Measurements from ENCODE around the gene ZFPM1.
"Not testable (repeated sequence)": the region's sequence is repeated elsewhere in the genome, so short reads cannot be mapped to it uniquely, and the experiment has no call there.

ZFPM1 gene

DNA sequence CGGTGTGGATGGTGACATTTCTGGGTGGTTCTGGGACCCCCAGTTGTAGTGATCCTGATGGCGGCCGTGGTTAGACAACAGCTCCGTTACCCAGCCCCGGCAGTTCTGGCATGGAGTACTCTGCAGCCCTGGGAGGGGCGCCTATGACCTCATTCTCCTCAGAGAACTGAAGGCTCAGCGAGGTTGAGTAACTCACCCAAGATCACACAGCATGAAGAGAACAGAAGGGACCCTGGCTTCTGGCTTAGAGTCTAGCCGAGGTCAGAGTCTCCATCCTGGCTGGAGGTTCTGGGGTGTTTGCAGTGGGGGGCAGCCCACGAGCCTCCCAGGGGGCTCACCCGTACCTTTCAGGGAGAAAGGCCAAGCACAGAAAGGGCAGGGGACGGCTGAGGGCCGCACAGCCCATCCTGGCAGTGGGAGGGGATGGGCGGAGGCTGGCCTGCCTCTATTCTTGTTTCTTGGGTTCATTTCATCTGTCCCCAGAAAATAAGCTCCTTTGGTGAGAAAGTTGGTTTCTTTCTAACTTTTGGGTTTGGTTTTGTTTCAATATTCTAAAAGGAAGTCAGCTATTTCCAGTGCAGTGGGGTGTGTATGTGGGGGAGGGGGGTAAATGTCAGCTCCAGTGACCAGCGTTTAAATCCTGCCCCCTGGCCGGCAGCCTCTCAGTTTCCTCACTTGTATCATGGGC is 13.2 kb downstream of the ZFPM1 start:
- DNase-seq (ENCODE audit: insufficient read length, low spot score) (no peak), FAIRE-seq (no peak)
- no peak for TF ChIP-seq POLR2A (IDR thresholded peaks at IDR 0.05; ENCODE audit: low read depth, low read length)

DNA sequence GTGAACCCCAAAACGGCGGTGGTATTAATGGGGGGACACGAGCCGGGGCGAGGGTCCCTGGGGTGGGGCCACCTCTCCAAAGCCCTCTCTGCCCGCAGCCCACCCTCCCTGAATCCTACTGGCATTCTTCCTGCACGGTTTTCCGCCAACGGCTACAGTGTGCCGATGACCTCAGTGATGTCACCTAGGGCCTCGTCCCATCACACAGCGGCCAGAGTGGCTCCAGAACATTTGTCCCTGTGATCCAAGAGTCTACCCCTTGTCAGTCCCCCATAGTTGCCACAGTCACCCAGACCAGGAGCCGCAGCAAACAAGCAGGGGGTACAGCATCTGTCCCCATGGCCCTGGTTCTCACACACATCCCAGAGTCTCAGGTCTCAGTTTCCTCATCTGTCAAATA is 13.9 kb downstream of the ZFPM1 start:
- DNase-seq (ENCODE audit: insufficient read length, low spot score), result no peak
- TF ChIP-seq POLR2A (IDR thresholded peaks at IDR 0.05; ENCODE audit: low read depth, low read length), result no peak
- FAIRE-seq, result no peak

DNA sequence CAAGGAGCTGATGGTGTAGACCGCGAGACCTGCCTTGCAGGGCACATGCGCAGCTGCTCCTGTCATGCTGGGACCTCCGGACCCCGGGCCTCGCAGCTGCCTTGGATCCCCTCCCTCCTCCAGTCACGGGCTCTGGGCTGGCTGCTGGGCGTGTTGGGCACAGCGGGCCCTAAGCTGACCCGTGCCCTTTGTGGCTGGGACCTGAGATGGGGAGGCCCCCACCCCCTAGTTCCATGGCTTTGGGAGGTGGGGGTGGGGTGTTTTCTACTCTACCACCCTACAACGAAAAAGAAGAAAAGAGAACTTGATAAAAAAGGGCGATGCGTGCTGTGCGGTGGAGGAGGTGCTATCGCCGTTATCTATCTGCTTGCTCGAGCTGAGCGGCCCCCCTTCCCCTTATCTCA is 14.5 kb downstream of the ZFPM1 start:
- TF ChIP-seq POLR2A (IDR thresholded peaks at IDR 0.05; ENCODE audit: low read depth, low read length), result no peak
- FAIRE-seq (no peak), DNase-seq (ENCODE audit: insufficient read length, low spot score) (no peak)

DNA sequence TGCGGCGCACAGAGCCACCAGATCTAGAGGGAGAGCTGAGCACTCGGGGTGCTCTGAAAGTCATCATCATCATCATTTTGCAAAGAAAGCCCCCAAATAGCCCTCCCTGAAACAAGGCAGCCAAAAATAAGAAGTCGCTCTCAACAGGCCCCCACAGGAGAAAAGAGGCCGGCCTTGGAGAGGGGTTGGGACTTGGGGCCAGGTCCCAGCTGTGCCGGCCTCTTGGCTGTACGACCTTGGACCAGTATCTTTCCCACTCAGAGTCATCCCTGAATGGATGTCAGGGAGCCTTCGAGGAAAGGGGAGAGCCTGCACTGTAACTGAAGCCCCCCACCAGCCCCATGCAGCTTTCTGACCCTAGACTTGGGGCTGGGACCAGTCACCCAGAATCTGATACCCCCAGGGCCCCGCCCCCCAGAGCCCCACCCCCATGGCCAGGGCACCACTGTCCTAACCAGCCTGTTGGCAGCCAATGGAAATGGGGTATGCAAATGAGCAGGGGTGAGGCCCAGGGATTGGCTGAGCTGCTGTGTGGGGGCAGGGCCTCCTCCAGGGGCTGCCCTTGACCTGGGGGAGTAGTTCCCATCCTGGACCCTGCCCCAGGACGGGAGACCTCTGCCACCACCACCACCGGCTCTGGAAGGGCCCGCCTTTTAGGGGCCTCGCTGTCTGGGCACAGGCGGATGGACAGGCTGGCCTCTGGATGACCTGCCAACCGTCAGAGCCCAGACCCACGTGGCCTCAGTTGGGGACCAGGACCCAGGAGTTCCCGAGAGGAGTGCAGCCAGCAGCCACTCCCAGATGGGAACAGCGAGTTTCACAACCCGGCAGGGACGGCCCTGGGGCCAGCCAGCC is 15.4 kb downstream of the ZFPM1 start:
- no peak for FAIRE-seq

DNA sequence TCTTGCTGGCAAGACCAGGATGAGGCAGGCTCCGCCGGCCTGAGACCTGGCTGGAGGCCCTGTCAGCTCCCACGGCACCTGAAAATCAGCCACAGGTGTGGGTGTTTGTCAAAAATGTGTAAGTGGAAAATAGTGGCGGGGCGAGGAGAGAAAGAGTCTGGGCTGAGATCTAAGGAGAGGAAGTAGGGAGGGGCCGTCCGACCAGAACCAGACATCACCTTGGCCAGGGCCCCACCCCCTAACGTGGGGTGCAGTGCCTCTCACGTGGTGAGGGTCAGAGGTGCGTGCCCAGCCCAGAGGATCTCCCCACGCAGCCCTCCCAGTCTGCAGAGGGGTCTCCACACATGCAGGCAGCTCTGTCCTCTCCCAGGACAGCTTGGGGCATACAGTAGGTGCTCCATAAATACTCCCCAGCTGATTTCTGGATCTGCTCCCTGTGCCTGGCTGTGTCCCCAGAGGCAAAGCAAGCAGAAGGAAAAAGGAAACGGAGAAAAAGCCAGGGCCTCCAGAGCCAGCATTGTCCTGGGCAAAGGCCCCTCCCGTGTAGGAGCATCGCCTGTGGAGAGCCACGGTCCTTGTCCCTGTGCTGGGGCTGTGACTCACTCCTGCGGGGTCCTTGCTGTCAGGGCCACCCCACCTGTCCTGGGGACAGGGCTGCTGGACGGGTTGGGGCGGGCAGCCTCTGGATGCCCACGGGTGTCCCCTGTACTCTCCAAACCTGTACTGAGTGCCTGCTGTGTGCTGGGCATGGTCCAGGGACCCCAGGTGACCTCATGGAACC is 16.7 kb downstream of the ZFPM1 start:
- FAIRE-seq (no peak), DNase-seq (ENCODE audit: insufficient read length, low spot score) (no peak)
- no peak for TF ChIP-seq POLR2A (IDR thresholded peaks at IDR 0.05; ENCODE audit: low read depth, low read length)

More for the DNA sequence above, 15.4 kb downstream of the ZFPM1 start:
- no peak for TF ChIP-seq POLR2A (IDR thresholded peaks at IDR 0.05; ENCODE audit: low read depth, low read length)
- peak; percentile 92 for DNase-seq (ENCODE audit: insufficient read length, low spot score)

DNA sequence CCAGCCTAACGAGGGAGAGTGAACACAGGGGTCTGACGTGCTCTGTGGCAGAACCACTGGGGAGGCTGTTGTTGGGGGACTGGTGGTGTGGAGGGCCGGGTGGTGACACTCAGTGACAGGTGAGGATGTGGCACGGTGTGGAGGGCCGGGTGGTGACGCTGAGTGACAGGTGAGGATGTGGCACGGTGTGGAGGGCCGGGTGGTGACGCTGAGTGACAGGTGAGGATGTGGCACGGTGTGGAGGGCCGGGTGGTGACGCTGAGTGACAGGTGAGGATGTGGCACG is 17.3 kb downstream of the ZFPM1 start:
- DNase-seq (ENCODE audit: insufficient read length, low spot score); FAIRE-seq: not testable (repeated sequence)

DNA sequence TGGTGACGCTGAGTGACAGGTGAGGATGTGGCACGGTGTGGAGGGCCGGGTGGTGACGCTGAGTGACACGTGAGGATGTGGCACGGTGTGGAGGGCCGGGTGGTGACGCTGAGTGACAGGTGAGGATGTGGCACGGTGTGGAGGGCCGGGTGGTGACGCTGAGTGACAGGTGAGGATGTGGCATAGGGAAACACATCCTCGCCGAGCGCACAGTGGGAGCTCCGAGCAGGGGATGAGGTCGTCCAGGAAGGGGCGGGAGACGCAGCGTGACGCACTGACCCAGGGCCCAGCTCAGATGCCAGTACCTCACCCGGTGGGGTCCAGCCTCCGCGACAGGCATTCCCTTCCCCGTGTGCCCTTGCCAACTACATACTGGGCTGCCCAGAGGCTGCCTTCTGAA is 17.6 kb downstream of the ZFPM1 start:
- FAIRE-seq; DNase-seq (ENCODE audit: insufficient read length, low spot score): not testable (repeated sequence)

DNA sequence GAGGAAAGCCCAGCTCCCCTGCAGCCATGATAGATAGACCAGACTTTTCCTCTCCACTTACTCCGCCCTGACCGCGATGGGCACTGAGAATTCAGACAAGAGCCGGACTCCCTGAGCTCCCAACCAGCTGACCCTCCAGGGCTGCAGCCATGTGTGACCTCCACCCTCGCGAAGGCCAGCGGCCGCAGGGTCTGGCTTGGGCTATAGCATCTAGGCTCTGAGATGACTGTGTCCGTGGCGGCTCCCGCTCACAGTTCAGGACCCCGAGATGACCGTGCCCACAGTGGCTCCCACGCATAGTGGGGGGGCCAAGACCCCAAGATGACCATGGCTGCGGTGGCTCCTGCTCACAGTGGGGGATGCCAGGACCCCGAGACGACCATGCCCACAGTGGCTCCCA is 18.0 kb downstream of the ZFPM1 start:
- FAIRE-seq (no peak), DNase-seq (ENCODE audit: insufficient read length, low spot score) (no peak)
- TF ChIP-seq POLR2A (IDR thresholded peaks at IDR 0.05; ENCODE audit: low read depth, low read length), result no peak

DNA sequence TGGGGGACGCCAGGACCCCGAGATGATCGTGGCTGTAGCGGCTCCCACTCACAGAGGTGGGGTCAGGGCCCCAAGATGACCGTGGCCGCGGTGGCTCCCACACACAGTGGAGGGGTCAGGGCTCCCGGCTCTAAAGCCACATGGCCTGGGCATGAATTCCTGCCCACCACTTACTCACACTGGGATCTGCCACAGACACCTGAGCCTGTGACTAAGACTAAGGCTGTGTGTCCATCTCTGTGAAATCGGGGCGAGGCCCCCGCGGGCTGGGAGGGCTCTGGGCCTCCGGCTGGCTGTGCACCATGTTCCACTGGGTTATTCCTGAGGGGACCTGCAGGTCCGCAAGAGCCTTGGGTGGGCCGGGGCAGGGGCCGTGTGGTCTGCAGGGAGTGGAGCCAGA is 18.5 kb downstream of the ZFPM1 start:
- TF ChIP-seq POLR2A (IDR thresholded peaks at IDR 0.05; ENCODE audit: low read depth, low read length), result no peak
- FAIRE-seq (no peak), DNase-seq (ENCODE audit: insufficient read length, low spot score) (peak; percentile 77)

DNA sequence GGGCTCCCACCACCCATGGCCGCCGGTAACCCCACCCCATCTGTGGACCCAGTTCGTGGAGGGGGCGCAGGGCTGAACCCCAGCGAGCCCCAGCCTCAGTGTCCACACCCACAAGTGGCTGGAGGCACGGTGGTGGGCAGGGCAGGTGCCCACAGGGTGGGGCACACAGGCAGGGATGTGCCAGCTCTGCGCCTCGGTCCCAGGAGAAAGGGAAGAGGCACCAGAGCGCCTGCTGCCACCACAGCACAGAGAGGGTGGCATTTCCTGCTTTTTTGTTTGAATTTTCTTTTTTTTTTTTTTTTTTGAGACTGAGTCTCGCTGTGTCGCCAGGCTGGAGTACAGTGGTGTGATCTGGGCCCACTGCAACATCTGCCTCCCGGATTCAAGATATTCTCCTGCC is 19.0 kb downstream of the ZFPM1 start:
- DNase-seq (ENCODE audit: insufficient read length, low spot score), result no peak
- no peak for FAIRE-seq
- no peak for TF ChIP-seq POLR2A (IDR thresholded peaks at IDR 0.05; ENCODE audit: low read depth, low read length)

DNA sequence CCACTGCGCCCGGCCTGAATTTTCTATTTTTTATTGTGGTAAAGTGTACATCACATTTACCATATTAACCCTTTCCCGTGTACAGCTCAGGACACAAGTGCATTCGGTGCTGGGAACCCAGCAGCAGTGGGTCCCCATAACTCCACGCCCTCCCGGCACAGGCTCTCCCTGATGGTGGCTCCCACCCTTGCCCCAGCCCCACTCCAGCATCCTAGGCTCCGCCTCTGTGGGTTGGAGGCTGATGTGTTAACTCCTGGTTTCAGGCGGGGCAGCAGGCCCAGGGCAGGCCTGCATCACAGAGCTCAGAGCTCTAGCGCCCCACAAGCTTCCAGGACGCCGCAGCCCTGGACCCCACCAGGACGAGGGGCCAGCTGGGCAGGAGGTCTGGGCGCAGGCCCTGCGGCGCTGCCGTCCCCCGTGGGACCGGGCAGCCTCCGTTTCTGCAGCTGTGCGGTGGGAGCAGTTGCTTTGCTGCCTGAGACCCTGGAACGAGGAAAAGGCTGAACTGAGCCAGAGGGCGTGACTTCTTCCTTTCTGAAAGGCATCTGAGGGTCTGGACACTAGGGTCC is 19.6 kb downstream of the ZFPM1 start:
- no peak for TF ChIP-seq POLR2A (IDR thresholded peaks at IDR 0.05; ENCODE audit: low read depth, low read length)
- DNase-seq (ENCODE audit: insufficient read length, low spot score), result no peak
- FAIRE-seq, result no peak

DNA sequence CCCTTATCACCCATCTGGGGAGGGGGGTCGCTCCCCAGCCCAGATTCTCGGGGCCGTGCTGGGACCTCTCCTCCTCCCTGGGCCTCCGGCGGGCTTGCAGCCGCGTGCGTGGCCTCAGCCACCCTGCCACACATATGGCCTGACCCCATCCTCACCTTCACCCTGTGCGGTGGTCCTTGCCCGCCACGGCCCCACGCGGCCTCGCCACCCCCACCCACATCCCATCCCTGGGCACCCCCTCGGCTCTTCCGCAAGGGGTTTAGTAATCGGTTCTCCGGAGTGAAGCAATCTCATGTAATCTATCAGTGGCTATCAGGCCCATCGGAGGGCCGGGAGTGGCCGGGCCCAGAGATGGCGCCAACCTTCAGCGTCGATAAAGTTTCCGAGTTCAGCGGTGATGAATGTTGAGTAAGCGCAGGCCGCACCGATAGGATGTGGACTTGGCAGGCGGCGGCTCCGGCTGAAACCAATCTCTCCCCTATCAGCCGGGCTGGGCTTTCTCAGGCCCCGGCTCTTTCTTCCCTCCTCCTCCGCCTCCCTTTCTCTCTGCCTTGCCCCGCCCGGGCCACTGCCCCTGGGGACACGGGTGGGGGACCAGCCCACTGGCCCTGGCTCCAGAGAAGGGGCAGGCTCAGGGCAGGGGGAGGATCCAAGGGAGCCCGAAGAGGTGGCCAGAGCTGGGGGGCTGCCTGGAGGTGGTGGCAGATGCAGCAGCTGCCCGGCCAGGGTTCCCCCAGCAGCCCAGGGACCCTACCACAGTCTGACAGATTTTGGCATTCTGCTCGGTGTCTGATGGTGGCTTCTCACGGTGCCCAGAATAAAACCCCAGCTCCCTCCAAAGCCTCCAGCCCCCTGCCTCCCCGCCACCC is 20.8 kb downstream of the ZFPM1 start:
- no peak for FAIRE-seq

DNA sequence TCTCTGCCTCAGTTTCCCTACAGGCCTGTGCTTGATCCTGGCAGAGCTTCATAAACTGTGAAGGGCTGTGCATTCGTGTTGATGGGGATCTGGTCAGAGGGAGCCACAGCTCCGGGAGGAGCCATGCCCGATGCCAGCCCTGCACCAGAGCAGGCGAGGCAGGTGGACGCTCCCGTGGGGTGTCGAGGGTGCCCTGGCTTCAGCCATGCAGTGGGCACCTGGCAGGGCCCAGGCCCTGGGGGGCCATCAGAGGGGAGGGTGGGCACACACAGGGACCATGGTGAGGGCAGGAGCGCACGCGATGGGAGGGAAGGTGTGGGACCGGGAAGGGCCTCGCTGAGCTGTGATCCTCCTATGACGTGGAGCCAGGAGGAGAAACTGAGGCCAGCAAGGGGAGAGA is 22.0 kb downstream of the ZFPM1 start:
- FAIRE-seq, result no peak
- no peak for DNase-seq (ENCODE audit: insufficient read length, low spot score)
- TF ChIP-seq POLR2A (IDR thresholded peaks at IDR 0.05; ENCODE audit: low read depth, low read length), result no peak

More for the DNA sequence above, 20.8 kb downstream of the ZFPM1 start:
- no peak for DNase-seq (ENCODE audit: insufficient read length, low spot score)
- no peak for TF ChIP-seq POLR2A (IDR thresholded peaks at IDR 0.05; ENCODE audit: low read depth, low read length)
